GM12872 (cell line): ENCODE data around the gene GABBR1.
A peak's percentile ranks its signal among the peaks of the same experiment; 100 is the strongest.

Experiments used
- CTCF ChIP-seq: IDR thresholded peaks from 3 replicates; pipeline ENCODE4 v1.5.1; 2011; ENCODE audit warnings: low read depth, mild to moderate bottlenecking, low read length, moderate library complexity; ENCODE audit not compliant: insufficient read depth

GABBR1 gene

GRCh38 chr6:29631860-29632731 is 887 bp downstream of the GABBR1 start:
- no peak for TF ChIP-seq CTCF

GRCh38 chr6:29631209-29631810 is 1.7 kb downstream of the GABBR1 start:
- TF ChIP-seq CTCF = no peak

- no peak for TF ChIP-seq CTCF
Observed at GRCh38 chr6:29630315-29630714, 2.7 kb downstream of the GABBR1 start.

GRCh38 chr6:29629571-29629970 is 3.4 kb downstream of the GABBR1 start:
- TF ChIP-seq CTCF = no peak

- TF ChIP-seq CTCF = peak; percentile 88
Observed at GRCh38 chr6:29628419-29629281, 4.3 kb downstream of the GABBR1 start.

- no peak for TF ChIP-seq CTCF
Observed at GRCh38 chr6:29627755-29628418, 5.1 kb downstream of the GABBR1 start.
